GM23338 (cell line): ENCODE measurements around the gene CGNL1. TPM values are rescaled to one million over a fixed set of nuclear protein-coding genes. Genes with fewer than 3 reads are reported as not detected.

Experiments used
- ATAC-seq: fragments of 200-7000 bp; cut with Tn5 transposase; 3 replicates; pipeline ENCODE4 v1.9.1; 2020
- DNase-seq: peaks from one replicate; pipeline ENCODE4 v3.0.0-alpha.2; 2015; ENCODE audit warnings: low spot score
- H2AFZ ChIP-seq: fragments of 200-600 bp; sonication (generic); 2 replicates; pipeline ENCODE4 v1.8.0; 2016; ENCODE audit warnings: antibody characterized with exemption, mild to moderate bottlenecking, moderate library complexity
- H3F3A ChIP-seq: fragments of 200-600 bp; sonication (generic); replicated peaks from 2 replicates; pipeline ENCODE4 v1.8.0; 2017; ENCODE audit warnings: antibody characterized with exemption, mixed run types, low read depth
- H3K27ac ChIP-seq: fragments of 200-600 bp; sonication (generic); 2 replicates; pipeline ENCODE4 v1.6.1; 2016; ENCODE audit warnings: low read depth
- H3K27me3 ChIP-seq: fragments of 200-600 bp; sonication (generic); 2 replicates; pipeline ENCODE4 v1.8.0; 2016; ENCODE audit warnings: mild to moderate bottlenecking, mixed run types, moderate library complexity; ENCODE audit not compliant: insufficient read depth
- H3K36me3 ChIP-seq: fragments of 200-600 bp; sonication (generic); 2 replicates; pipeline ENCODE4 v1.8.0; 2016; ENCODE audit warnings: mild to moderate bottlenecking; ENCODE audit not compliant: insufficient read depth
- H3K4me1 ChIP-seq: fragments of 200-600 bp; sonication (generic); 2 replicates; pipeline ENCODE4 v1.8.0; 2016; ENCODE audit warnings: mild to moderate bottlenecking, moderate library complexity; ENCODE audit not compliant: insufficient read depth
- H3K4me2 ChIP-seq: fragments of 200-600 bp; sonication (generic); 2 replicates; pipeline ENCODE4 v1.7.1; 2017; ENCODE audit warnings: mixed run types
- H3K4me3 ChIP-seq: fragments of 200-600 bp; sonication (generic); 2 replicates; pipeline ENCODE4 v1.6.1; 2016; ENCODE audit warnings: mixed run types
- H3K79me2 ChIP-seq: fragments of 200-600 bp; sonication (generic); replicated peaks from 2 replicates; pipeline ENCODE4 v1.8.0; 2017; ENCODE audit warnings: mild to moderate bottlenecking; ENCODE audit not compliant: insufficient read depth
- H3K9me2 ChIP-seq: fragments of 200-600 bp; sonication (generic); 2 replicates; pipeline ENCODE4 v1.8.0; 2017; ENCODE audit not compliant: insufficient read depth
- H4K20me1 ChIP-seq: fragments of 200-600 bp; sonication (generic); replicated peaks from 2 replicates; pipeline ENCODE4 v1.8.0; 2017; ENCODE audit warnings: mild to moderate bottlenecking; ENCODE audit not compliant: insufficient read depth
- H3K27ac Mint-ChIP-seq: 2 replicates; pipeline ENCODE4 v1.8.0; 2020; ENCODE audit warnings: inconsistent platforms, mild to moderate bottlenecking, moderate library complexity, mixed read lengths
- H3K27me3 Mint-ChIP-seq: 3 replicates; pipeline ENCODE4 v1.8.0; 2022; ENCODE audit warnings: low read depth, mild to moderate bottlenecking, moderate library complexity, mixed read lengths, inconsistent platforms; ENCODE audit not compliant: insufficient read depth, poor library complexity
- H3K36me3 Mint-ChIP-seq: 3 replicates; pipeline ENCODE4 v1.8.0; 2021; ENCODE audit warnings: low read depth, mild to moderate bottlenecking, inconsistent platforms, moderate library complexity, mixed read lengths
- H3K4me1 Mint-ChIP-seq: 3 replicates; pipeline ENCODE4 v1.8.0; 2020; ENCODE audit warnings: mild to moderate bottlenecking, inconsistent platforms, mixed read lengths
- H3K4me3 Mint-ChIP-seq: 3 replicates; pipeline ENCODE4 v1.8.0; 2021; ENCODE audit warnings: moderate library complexity, mild to moderate bottlenecking, inconsistent platforms, mixed read lengths
- H3K9me3 Mint-ChIP-seq: 3 replicates; pipeline ENCODE4 v1.8.0; 2020; ENCODE audit warnings: moderate library complexity, mild to moderate bottlenecking, inconsistent platforms, mixed read lengths
- CREB1 ChIP-seq: fragments of 250-450 bp; sonication (Bioruptor Pico); IDR thresholded peaks from 2 replicates; pipeline ENCODE4 v1.5.0; 2020; ENCODE audit warnings: low read depth, mild to moderate bottlenecking, moderate library complexity
- NANOG ChIP-seq: IDR thresholded peaks from 2 replicates; pipeline ENCODE4 v1.6.1; 2016; ENCODE audit warnings: antibody characterized with exemption, borderline replicate concordance
- STAT1 ChIP-seq: IDR thresholded peaks from one replicate; pipeline ENCODE4 v1.6.1; 2016; ENCODE audit warnings: antibody characterized with exemption; ENCODE audit not compliant: unreplicated experiment
- ZNF462 ChIP-seq: fragments of 250-450 bp; sonication (Bioruptor Pico); IDR thresholded peaks from 2 replicates; pipeline ENCODE4 v1.5.0; 2020; ENCODE audit warnings: mild to moderate bottlenecking, moderate library complexity
- polyA plus RNA-seq: library from polyadenylated mRNA; unstranded; fragments of >200 nt; fragmentation: Nextera tagmentation; extraction: Ambion mirVana; gene quantifications from 2 replicates; pipeline ENCODE4 v1.2.1, GENCODE V29; 2016
- total RNA-seq: library from RNA; depleted of rRNA; stranded (reverse); fragments of >200 nt; shearing (Covaris generic); gene quantifications from 2 replicates; pipeline ENCODE4 v1.2.3, GENCODE V29; 2014

The CGNL1 gene
- total and polyA plus RNA-seq, 2 experiments from 2014 or later = 20.0 to 57.8 TPM

DNA sequence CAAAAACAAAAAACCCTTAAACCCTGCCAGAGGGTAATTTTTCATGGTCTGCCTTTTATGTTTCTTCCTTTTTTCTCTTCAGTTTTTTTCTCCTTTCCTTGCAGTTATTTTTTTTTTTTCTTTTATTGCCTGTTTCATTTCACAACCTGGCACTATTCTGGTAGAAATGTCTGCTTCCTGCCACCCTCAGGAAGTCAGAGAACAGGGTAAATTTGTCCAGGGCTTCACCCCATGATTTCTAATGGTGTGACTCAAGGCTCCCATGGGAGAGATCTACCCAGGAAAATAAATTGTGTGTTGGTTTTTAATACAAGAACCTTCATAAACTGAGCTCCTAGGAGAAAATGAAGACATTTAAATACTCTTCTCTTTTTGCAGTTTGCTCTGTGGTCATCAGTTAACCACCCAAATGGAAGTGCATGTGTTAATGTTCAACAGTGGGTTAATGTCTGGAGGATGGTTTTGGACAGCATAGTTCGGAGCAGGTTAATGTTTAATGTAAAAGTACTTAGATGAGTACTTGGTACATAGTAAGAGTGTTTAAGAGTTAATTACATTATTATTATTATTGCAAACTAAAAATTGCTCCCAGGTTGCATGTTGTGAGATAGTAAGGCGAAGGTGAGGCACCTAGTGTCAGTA lies 45.9 kb downstream of the CGNL1 start:
- Mint-ChIP-seq H3K27ac (no peak overlapping the region), H3K9me3 (no peaks in the 10 kb centered on the region), H3K4me1 (peaks cover 47% of the 10 kb centered on the region), H3K4me3 (no peak overlapping the region), H3K36me3 (peaks cover 10% of the 10 kb centered on the region; the same call in 1 of the 3 replicates), H3K27me3 (peaks cover 7% of the 10 kb centered on the region)
- Histone ChIP-seq H3K36me3 (no peaks in the 10 kb centered on the region), H3K4me2 (no peak overlapping the region), H3K9me2 (no peaks in the 10 kb centered on the region), H3K27me3 (no peaks in the 10 kb centered on the region), H2AFZ (no peak overlapping the region), H3K4me1 (peaks cover 38% of the 10 kb centered on the region), H3F3A (no peaks in the 10 kb centered on the region), H3K27ac (peak overlapping the region; percentile 61; the same call in 1 of the 2 replicates), H4K20me1 (no peaks in the 10 kb centered on the region; the same call in none of the 2 replicates), H3K79me2 (peaks cover 91% of the 10 kb centered on the region), H3K4me3 (no peak overlapping the region)
- ATAC-seq (no peak), DNase-seq (no peak)
- TF ChIP-seq NANOG (no peak), ZNF462 (CRISPR knock-in tag) (no peak)

GRCh38 chr15:57423599-57424140 lies 47.4 kb downstream of the CGNL1 start:
- H3K4me1 Mint-ChIP-seq = peaks cover 50% of the 10 kb centered on the region
- no peaks in the 10 kb centered on the region for H3K9me3 Mint-ChIP-seq
- H3K36me3 Mint-ChIP-seq = peaks cover 10% of the 10 kb centered on the region; the same call in 1 of the 3 replicates
- Histone ChIP-seq H3K79me2 (peaks cover 90% of the 10 kb centered on the region), H3F3A (no peaks in the 10 kb centered on the region), H3K4me3 (no peak overlapping the region), H2AFZ (no peak overlapping the region), H3K27ac (0 out of 2 replicates have a peak overlapping the region, but pooled peaks have one; percentile 15), H4K20me1 (no peaks in the 10 kb centered on the region; the same call in 1 of the 2 replicates), H3K4me2 (no peak overlapping the region), H3K9me2 (no peaks in the 10 kb centered on the region), H3K27me3 (no peaks in the 10 kb centered on the region), H3K4me1 (peaks cover 40% of the 10 kb centered on the region), H3K36me3 (no peaks in the 10 kb centered on the region)
- H3K27me3 Mint-ChIP-seq = peaks cover 7% of the 10 kb centered on the region
- ATAC-seq = no peak
- DNase-seq = no peak
- H3K4me3 Mint-ChIP-seq = no peak overlapping the region
- H3K27ac Mint-ChIP-seq = peak overlapping the region; percentile 16; the same call in 1 of the 2 replicates
- TF ChIP-seq CREB1 (CRISPR knock-in tag) (no peak), ZNF462 (CRISPR knock-in tag) (no peak), STAT1 (no peak)
